ENCODE results near the gene ATP9B.

Gene ATP9B

DNA sequence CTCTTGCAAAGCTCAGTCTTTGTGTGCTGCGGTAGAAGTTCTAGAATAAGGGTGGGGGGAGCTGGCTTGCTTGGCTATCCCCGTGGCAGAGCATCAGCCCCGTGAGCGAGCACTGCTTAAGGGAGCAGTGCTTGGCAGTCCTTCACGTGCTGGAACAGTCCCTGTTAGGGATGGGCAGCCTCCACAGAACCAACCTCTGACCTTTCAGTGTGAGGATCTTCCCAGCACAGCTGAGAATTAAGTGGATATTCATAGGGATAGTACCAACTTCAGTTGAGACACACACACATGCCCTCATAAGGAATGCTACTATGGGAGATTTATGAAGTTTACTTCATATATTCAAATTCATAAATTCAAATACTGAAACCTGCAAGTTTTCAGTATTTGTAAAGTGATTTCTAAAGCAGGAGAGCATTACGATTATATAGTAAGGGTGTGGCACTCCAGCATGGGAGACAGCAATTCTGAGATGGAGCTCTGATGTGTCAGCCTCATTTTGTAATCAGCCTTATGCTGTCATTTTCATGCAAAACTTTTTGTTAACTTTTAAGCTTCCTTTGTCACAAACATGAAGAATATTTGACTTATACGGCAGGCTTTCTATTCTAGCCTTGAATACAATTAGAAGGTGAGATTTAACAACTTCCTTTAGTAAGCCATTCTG lies 39.5 kb downstream of the ATP9B start:
- H3K27me3 ChIP-seq (replicated peaks; ENCODE audit: control insufficient read depth, insufficient read depth, low read length): no peaks in the 10 kb centered on the region
- DNase-seq (ENCODE audit: extremely low read depth, insufficient read length): no peak
- TF ChIP-seq, protein P1, sequence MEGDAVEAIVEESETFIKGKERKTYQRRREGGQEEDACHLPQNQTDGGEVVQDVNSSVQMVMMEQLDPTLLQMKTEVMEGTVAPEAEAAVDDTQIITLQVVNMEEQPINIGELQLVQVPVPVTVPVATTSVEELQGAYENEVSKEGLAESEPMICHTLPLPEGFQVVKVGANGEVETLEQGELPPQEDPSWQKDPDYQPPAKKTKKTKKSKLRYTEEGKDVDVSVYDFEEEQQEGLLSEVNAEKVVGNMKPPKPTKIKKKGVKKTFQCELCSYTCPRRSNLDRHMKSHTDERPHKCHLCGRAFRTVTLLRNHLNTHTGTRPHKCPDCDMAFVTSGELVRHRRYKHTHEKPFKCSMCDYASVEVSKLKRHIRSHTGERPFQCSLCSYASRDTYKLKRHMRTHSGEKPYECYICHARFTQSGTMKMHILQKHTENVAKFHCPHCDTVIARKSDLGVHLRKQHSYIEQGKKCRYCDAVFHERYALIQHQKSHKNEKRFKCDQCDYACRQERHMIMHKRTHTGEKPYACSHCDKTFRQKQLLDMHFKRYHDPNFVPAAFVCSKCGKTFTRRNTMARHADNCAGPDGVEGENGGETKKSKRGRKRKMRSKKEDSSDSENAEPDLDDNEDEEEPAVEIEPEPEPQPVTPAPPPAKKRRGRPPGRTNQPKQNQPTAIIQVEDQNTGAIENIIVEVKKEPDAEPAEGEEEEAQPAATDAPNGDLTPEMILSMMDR (IDR thresholded peaks at IDR 0.05; ENCODE audit: insufficient read depth, low read length, poor library complexity, severe bottlenecking): no peak
- peaks cover 2% of the 10 kb centered on the region for H3K36me3 ChIP-seq (ENCODE audit: control insufficient read depth, insufficient read depth, low read length)
- H3K4me3 ChIP-seq (replicated peaks; ENCODE audit: low read depth, low read length): no peak overlapping the region

DNA sequence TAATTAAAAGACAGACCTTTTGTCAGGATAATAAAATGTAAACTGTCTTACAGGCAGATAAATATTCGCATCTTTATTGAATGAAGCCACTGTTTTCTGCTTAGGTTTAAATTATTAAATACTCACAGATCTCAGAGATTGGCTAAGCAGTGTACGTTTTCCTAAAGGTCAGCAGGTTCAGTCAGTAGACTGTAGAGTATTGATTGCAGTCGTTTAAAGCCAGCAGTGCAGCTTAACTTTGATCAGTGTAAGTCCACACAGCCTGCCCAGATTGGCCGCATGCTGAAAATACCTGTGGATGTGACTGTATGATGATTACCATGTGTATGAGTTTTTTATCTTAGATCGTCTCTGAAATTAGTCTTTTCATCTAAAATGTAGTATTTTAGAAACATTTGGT lies 42.3 kb downstream of the ATP9B start:
- no peaks in the 10 kb centered on the region for H3K27me3 ChIP-seq (replicated peaks; ENCODE audit: control insufficient read depth, insufficient read depth, low read length)
- H3K4me3 ChIP-seq (replicated peaks; ENCODE audit: low read depth, low read length): no peak overlapping the region
- TF ChIP-seq, protein P1 (IDR thresholded peaks at IDR 0.05; ENCODE audit: insufficient read depth, low read length, poor library complexity, severe bottlenecking): no peak
- no peak for DNase-seq (ENCODE audit: extremely low read depth, insufficient read length)
- peaks cover 6% of the 10 kb centered on the region for H3K36me3 ChIP-seq (ENCODE audit: control insufficient read depth, insufficient read depth, low read length)

DNA sequence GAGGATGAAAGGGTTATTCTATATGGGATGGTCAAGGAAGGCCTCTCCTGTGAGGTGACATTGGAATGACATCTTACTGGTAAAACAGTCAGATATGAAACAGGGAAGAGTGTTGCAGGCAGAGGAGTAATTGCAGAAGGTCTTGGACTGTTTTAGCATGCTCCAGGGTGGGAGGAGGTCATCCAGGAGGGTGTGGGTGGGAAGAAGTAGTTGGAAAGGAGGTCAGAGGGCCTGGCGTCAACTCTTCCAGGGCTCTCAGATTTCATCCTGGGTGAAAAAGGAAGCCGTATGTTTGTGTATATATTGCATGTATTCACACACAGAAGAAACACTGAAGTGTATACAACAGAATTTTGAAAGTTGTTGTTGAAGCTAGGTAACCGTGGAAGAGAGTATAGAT lies 48.2 kb downstream of the ATP9B start:
- Histone ChIP-seq H3K36me3 (ENCODE audit: control insufficient read depth, insufficient read depth, low read length) (peaks cover 4% of the 10 kb centered on the region), H3K4me3 (replicated peaks; ENCODE audit: low read depth, low read length) (no peak overlapping the region), H3K27me3 (replicated peaks; ENCODE audit: control insufficient read depth, insufficient read depth, low read length) (no peaks in the 10 kb centered on the region)
- TF ChIP-seq, protein P1 (IDR thresholded peaks at IDR 0.05; ENCODE audit: insufficient read depth, low read length, poor library complexity, severe bottlenecking): no peak
- DNase-seq (ENCODE audit: extremely low read depth, insufficient read length): no peak

DNA sequence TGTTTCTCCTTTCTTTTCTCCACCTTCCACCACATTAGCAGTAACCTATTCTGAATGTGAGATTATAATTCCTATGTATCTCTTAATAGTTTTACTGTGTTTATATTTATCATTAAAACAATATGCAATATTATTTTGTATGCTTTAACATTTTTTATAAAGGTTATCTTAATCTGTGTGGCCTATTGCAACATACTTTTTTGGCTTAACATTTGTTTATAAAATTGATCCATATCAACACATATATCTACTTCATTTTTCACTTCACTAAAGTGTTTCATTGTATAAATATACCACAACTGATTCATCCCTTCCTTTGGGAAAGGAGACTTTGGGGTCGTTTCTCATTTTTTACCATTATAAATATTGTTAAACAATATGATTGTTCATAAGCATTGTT lies 48.6 kb downstream of the ATP9B start:
- Histone ChIP-seq H3K4me3 (replicated peaks; ENCODE audit: low read depth, low read length) (no peak overlapping the region), H3K36me3 (ENCODE audit: control insufficient read depth, insufficient read depth, low read length) (peaks cover 4% of the 10 kb centered on the region), H3K27me3 (replicated peaks; ENCODE audit: control insufficient read depth, insufficient read depth, low read length) (no peaks in the 10 kb centered on the region)
- TF ChIP-seq, protein P1 (IDR thresholded peaks at IDR 0.05; ENCODE audit: insufficient read depth, low read length, poor library complexity, severe bottlenecking): no peak
- no peak for DNase-seq (ENCODE audit: extremely low read depth, insufficient read length)

DNA sequence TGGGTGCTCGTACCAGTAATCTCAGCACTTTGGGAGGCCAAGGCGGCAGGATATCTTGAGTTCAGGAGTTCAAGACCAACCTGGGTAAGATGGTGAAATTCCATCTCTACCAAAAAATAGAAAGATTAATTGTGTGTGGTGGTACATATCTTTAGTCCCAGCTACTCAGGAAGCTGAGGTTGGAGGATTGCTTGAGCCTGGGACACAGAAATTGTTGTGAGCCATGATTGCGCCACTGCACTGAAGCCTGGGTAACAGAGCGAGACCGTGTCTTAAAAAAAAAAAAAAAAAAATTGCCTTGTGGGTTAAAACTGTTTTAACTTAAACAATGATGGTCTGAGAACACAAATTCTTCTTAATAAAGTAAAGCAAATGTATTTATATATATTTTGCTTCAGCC lies 49.6 kb downstream of the ATP9B start:
- no peak overlapping the region for H3K4me3 ChIP-seq (replicated peaks; ENCODE audit: low read depth, low read length)
- no peaks in the 10 kb centered on the region for H3K27me3 ChIP-seq (replicated peaks; ENCODE audit: control insufficient read depth, insufficient read depth, low read length)
- DNase-seq (ENCODE audit: extremely low read depth, insufficient read length): no peak
- TF ChIP-seq, protein P1 (IDR thresholded peaks at IDR 0.05; ENCODE audit: insufficient read depth, low read length, poor library complexity, severe bottlenecking): no peak
- H3K36me3 ChIP-seq (ENCODE audit: control insufficient read depth, insufficient read depth, low read length): peaks cover 4% of the 10 kb centered on the region

All from GM06990 (cell line).